Glutamatergic neuron (in vitro differentiated cells): ENCODE measurements around the gene DPP3. TPM values are rescaled to one million over a fixed set of nuclear protein-coding genes. Genes with fewer than 3 reads are reported as not detected.

Experiments
- DNase-seq: peaks from one replicate; pipeline ENCODE4 v3.0.0; 2022
- H3K27ac Mint-ChIP-seq: one replicate; pipeline ENCODE4 v1.8.0; 2020; ENCODE audit warnings: mild to moderate bottlenecking, mixed read lengths, inconsistent platforms; ENCODE audit not compliant: unreplicated experiment
- H3K27me3 Mint-ChIP-seq: one replicate; pipeline ENCODE4 v1.8.0; 2020; ENCODE audit warnings: mild to moderate bottlenecking, moderate library complexity, mixed read lengths, inconsistent platforms; ENCODE audit not compliant: unreplicated experiment
- H3K36me3 Mint-ChIP-seq: one replicate; pipeline ENCODE4 v1.8.0; 2020; ENCODE audit warnings: mild to moderate bottlenecking, mixed read lengths, inconsistent platforms; ENCODE audit not compliant: unreplicated experiment
- H3K4me1 Mint-ChIP-seq: one replicate; pipeline ENCODE4 v1.8.0; 2020; ENCODE audit warnings: mild to moderate bottlenecking, low read depth, mixed read lengths, inconsistent platforms; ENCODE audit not compliant: unreplicated experiment
- H3K4me3 Mint-ChIP-seq: one replicate; pipeline ENCODE4 v1.8.0; 2020; ENCODE audit warnings: mild to moderate bottlenecking, mixed read lengths, inconsistent platforms; ENCODE audit not compliant: unreplicated experiment
- H3K9me3 Mint-ChIP-seq: one replicate; pipeline ENCODE4 v1.8.0; 2020; ENCODE audit warnings: mild to moderate bottlenecking, moderate library complexity, mixed read lengths, inconsistent platforms; ENCODE audit not compliant: unreplicated experiment
- total RNA-seq: library from RNA; stranded (reverse); fragmentation: NEBNext Ultra II Directional; extraction: Animal tissue kit (Norgen Biotek cat#: 25700); gene quantifications from one replicate; pipeline ENCODE4 v1.2.1, GENCODE V29; 2021; ENCODE audit not compliant: unreplicated experiment
- TF ChIP-seq, protein P1 (sequence below): fragments of 200-600 bp; sonication (generic); IDR thresholded peaks from one replicate; pipeline ENCODE4 v1.5.0; 2021; ENCODE audit not compliant: partially characterized antibody, unreplicated experiment

The DPP3 gene
- total RNA-seq, 1 donor from 2014 or later: 72.0 TPM

DNA sequence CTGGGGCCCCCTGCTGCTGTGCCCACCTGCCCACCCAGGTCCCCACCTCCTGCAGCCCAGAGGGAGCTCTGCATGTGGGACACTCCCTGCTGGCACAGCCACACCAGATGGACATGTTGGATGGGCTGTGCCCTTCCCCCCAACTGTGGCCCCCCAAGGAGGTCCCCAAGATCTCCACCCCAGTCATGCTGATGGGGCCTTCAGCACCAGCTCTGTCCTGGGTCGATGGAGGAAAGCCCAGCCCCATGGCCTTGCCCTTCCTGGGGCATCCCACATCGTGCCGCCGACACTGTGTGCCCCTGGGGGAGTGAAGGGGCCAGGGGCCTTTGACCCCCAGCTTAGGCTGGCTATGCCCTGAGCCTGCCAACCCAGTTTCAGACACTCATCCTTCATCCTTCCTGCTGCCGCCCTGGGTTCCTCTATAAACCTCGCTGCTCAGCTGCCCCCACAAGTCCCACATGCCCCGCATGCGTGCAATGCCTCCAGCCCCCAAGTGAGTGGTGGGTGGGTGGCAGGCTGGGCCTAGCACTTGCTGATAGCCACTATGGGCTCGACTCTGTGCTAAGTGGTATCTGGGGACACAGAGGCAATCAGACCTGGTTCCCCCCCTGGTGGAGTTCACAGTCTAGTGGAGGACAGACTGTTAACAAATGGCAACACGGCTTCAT lies 3.9 kb upstream of the DPP3 start:
- Mint-ChIP-seq H3K27ac (no peak overlapping the region), H3K9me3 (peaks cover 3% of the 10 kb centered on the region), H3K36me3 (no peaks in the 10 kb centered on the region), H3K27me3 (peaks cover 16% of the 10 kb centered on the region), H3K4me3 (peak overlapping the region; percentile 59), H3K4me1 (peaks cover 10% of the 10 kb centered on the region)
- TF ChIP-seq, protein P1, sequence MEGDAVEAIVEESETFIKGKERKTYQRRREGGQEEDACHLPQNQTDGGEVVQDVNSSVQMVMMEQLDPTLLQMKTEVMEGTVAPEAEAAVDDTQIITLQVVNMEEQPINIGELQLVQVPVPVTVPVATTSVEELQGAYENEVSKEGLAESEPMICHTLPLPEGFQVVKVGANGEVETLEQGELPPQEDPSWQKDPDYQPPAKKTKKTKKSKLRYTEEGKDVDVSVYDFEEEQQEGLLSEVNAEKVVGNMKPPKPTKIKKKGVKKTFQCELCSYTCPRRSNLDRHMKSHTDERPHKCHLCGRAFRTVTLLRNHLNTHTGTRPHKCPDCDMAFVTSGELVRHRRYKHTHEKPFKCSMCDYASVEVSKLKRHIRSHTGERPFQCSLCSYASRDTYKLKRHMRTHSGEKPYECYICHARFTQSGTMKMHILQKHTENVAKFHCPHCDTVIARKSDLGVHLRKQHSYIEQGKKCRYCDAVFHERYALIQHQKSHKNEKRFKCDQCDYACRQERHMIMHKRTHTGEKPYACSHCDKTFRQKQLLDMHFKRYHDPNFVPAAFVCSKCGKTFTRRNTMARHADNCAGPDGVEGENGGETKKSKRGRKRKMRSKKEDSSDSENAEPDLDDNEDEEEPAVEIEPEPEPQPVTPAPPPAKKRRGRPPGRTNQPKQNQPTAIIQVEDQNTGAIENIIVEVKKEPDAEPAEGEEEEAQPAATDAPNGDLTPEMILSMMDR: no peak
- no peak for DNase-seq

DNA sequence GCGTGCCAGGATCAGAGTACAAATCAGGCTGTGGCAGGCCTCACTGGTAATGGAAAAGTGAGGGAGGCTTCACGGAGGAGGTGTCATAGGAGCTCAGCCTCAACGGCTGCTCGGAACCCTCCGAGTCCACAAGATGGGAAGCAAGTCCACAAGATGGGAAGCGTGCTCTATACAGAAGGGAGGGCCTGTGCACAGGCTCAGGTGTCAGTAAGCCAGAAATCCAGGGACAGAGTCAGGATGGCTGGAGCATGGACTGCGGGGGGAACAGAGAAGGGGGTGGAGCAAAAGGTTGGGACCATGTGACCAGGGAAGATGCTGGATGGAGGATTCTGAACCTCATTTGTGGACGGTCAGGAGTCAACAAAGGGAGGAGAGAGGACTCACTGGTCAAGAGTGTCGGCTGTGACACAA lies 3.4 kb upstream of the DPP3 start:
- peak overlapping the region; percentile 59 for H3K4me3 Mint-ChIP-seq
- H3K36me3 Mint-ChIP-seq: no peaks in the 10 kb centered on the region
- no peak overlapping the region for H3K27ac Mint-ChIP-seq
- peaks cover 10% of the 10 kb centered on the region for H3K4me1 Mint-ChIP-seq
- peak; percentile 43 for DNase-seq
- TF ChIP-seq, protein P1: no peak
- H3K9me3 Mint-ChIP-seq: peaks cover 3% of the 10 kb centered on the region
- H3K27me3 Mint-ChIP-seq: peaks cover 15% of the 10 kb centered on the region

DNA sequence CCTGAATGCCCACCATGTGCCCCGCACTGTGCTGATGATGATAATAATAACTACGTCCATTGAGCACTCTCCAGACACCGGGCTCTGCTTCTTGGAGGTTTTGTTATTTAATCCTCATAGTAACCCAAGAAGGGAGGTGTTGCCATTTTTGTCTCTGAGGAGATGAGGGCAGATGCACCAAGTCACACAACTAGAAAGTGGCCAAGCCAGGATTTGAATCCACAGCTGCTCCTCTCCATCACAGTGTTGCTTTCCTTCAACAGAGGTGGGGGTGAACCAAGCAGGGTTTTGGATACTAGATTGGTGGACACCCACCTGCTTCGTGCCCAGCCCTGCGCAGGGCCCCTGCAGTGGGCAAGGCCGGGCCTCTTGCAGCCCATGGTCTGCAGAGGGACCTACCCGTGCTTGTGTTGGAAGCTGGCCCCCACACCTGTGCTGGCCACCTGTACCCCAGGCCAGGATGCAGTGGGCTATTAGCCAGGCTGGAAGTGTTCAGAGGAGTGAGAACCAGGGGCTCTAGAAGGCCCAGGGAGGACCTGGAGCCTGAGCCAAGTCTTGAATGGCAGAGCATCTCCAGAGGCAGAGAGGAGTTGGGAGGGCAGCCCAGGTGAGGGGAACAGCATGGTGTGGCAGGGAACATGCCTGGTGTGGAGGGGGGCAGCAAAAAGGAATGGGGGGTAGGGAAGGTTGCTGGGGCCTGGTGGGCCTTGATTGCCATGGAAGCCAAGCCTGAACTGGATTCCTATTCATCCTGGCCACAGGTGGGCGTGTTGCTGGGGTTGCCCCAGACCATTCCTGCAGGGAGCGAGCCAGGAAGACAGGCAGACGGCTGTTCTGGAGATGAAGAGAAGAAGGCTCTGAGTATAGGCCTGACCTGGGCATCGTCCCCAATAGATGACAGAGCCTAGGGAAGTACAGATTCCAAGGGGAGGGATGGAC lies 2.7 kb upstream of the DPP3 start:
- TF ChIP-seq, protein P1: no peak
- Mint-ChIP-seq H3K9me3 (peaks cover 3% of the 10 kb centered on the region), H3K4me1 (peaks cover 10% of the 10 kb centered on the region), H3K4me3 (peak overlapping the region; percentile 38), H3K36me3 (no peaks in the 10 kb centered on the region), H3K27ac (no peak overlapping the region), H3K27me3 (peaks cover 15% of the 10 kb centered on the region)
- no peak for DNase-seq

DNA sequence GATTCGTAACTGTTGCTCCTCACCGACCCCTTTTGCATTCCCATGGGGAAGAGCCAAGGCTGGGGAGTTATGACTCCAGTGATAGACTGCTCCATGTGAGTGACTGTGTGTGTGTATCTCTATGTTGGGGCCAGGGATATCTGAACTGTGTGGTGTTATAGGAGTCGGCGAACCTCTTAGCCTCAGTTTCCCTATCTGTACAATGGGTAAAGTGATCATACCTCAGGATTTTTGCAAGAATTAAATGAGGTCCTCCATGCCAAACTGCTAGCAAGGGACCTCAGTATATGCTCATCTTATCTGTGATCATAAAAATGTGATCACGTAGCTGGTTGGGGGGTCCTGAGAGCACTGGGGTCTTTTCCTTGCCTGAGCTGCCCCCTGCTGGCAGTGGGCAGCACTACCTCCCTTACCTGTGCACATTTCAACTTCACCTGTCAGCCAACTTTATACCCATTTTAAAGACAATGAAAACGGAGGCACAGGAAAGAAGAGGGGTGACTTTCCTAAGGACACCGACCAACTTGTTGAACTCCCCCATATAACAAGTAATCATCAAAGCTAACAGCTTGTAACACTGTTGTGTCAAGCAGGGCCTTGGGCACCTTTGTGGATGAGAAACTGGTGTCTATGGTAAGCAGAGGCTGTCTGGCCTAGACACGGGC lies 1.4 kb upstream of the DPP3 start:
- peaks cover 9% of the 10 kb centered on the region for H3K4me1 Mint-ChIP-seq
- H3K27ac Mint-ChIP-seq: peak overlapping the region; percentile 88
- H3K36me3 Mint-ChIP-seq: no peaks in the 10 kb centered on the region
- TF ChIP-seq, protein P1: peak; percentile 86
- DNase-seq: no peak
- peak overlapping the region; percentile 96 for H3K4me3 Mint-ChIP-seq
- peaks cover 3% of the 10 kb centered on the region for H3K9me3 Mint-ChIP-seq
- peaks cover 15% of the 10 kb centered on the region for H3K27me3 Mint-ChIP-seq
